OCI-M1 (cell line): ENCODE data around the gene BRD2.

Experiments
- DNase-seq: peaks from one replicate; lab custom pipeline; 2025; lab: John Stamatoyannopoulos, UW

The BRD2 gene

GRCh38 chr6:32972353-32973143 lies 4.2 kb downstream of the BRD2 start:
- peak; percentile 77 for DNase-seq

- DNase-seq, result peak; percentile 77
Observed at GRCh38 chr6:32973144-32974015, 5.0 kb downstream of the BRD2 start.

GRCh38 chr6:32974016-32974333 lies 5.6 kb downstream of the BRD2 start:
- peak; percentile 57 for DNase-seq

GRCh38 chr6:32974541-32975308 lies 6.3 kb downstream of the BRD2 start:
- DNase-seq, result no peak

GRCh38 chr6:32975886-32976285 lies 7.5 kb downstream of the BRD2 start:
- no peak for DNase-seq

- DNase-seq, result no peak
Observed at GRCh38 chr6:32976334-32977069, 8.1 kb downstream of the BRD2 start.

GRCh38 chr6:32977272-32977952 lies 9.0 kb downstream of the BRD2 start:
- no peak for DNase-seq

GRCh38 chr6:32977953-32978324 lies 9.5 kb downstream of the BRD2 start:
- no peak for DNase-seq

GRCh38 chr6:32979720-32980487 lies 11.5 kb downstream of the BRD2 start:
- no peak for DNase-seq

GRCh38 chr6:32980488-32981038 lies 12.2 kb downstream of the BRD2 start:
- no peak for DNase-seq

GRCh38 chr6:32982084-32982701 lies 13.8 kb downstream of the BRD2 start:
- peak; percentile 42 for DNase-seq

GRCh38 chr6:32982702-32983492 lies 14.5 kb downstream of the BRD2 start:
- peak; percentile 62 for DNase-seq

GRCh38 chr6:32983493-32983848 lies 15.1 kb downstream of the BRD2 start:
- DNase-seq, result no peak

GRCh38 chr6:32983964-32984621 lies 15.7 kb downstream of the BRD2 start:
- DNase-seq, result peak; percentile 75

- peak; percentile 96 for DNase-seq
Observed at GRCh38 chr6:32984622-32985389, 16.4 kb downstream of the BRD2 start.

- peak; percentile 44 for DNase-seq
Observed at GRCh38 chr6:32989368-32989767, 21.0 kb downstream of the BRD2 start.

GRCh38 chr6:32991972-32992371 lies 23.6 kb downstream of the BRD2 start:
- peak; percentile 67 for DNase-seq
